DOHH2 (cell line): ENCODE measurements around the gene DDX60.

Experiments used
- H3F3A ChIP-seq: fragments of 200-600 bp; sonication (generic), shearing (Covaris generic); 2 replicates; pipeline ENCODE4 v1.6.0; 2016; ENCODE audit warnings: antibody characterized with exemption, mild to moderate bottlenecking; ENCODE audit not compliant: control insufficient read depth, insufficient read depth
- H3K27ac ChIP-seq: fragments of 200-600 bp; sonication (generic); 2 replicates; pipeline ENCODE4 v1.5.1; 2014; ENCODE audit warnings: low read depth, mild to moderate bottlenecking, low read length, moderate library complexity
- H3K27me3 ChIP-seq: fragments of 200-600 bp; sonication (generic); 2 replicates; pipeline ENCODE4 v1.6.1; 2014; ENCODE audit warnings: mild to moderate bottlenecking, low read length, mixed read lengths; ENCODE audit not compliant: control insufficient read depth
- H3K36me3 ChIP-seq: fragments of 200-600 bp; sonication (generic); 2 replicates; pipeline ENCODE4 v1.6.1; 2014; ENCODE audit warnings: mild to moderate bottlenecking, low read length, moderate library complexity, mixed read lengths; ENCODE audit not compliant: control insufficient read depth
- H3K4me1 ChIP-seq: fragments of 200-600 bp; sonication (generic); 2 replicates; pipeline ENCODE4 v1.6.1; 2014; ENCODE audit warnings: mild to moderate bottlenecking, low read length, mixed read lengths; ENCODE audit not compliant: control insufficient read depth
- H3K4me2 ChIP-seq: fragments of 200-600 bp; sonication (generic); 2 replicates; pipeline ENCODE4 v1.6.0; 2014; ENCODE audit warnings: mild to moderate bottlenecking, low read length, moderate library complexity
- H3K4me3 ChIP-seq: fragments of 200-600 bp; sonication (generic); 2 replicates; pipeline ENCODE4 v1.5.1; 2014; ENCODE audit warnings: mild to moderate bottlenecking, low read length, mixed read lengths
- H3K79me2 ChIP-seq: fragments of 200-600 bp; sonication (generic); 2 replicates; pipeline ENCODE4 v1.6.1; 2014; ENCODE audit warnings: mild to moderate bottlenecking, low read length, mixed read lengths; ENCODE audit not compliant: control insufficient read depth
- H3K9me2 ChIP-seq: fragments of 200-600 bp; sonication (generic); replicated peaks from 2 replicates; pipeline ENCODE4 v1.6.1; 2014; ENCODE audit warnings: mild to moderate bottlenecking, low read length, mixed read lengths; ENCODE audit not compliant: control insufficient read depth
- H3K9me3 ChIP-seq: fragments of 200-600 bp; sonication (generic); 2 replicates; pipeline ENCODE4 v1.6.1; 2014; ENCODE audit warnings: antibody characterized with exemption, low read length, mixed read lengths; ENCODE audit not compliant: control insufficient read depth, insufficient read depth
- H4K20me1 ChIP-seq: fragments of 200-600 bp; sonication (generic); 2 replicates; pipeline ENCODE4 v1.6.0; 2014; ENCODE audit warnings: low read depth, mild to moderate bottlenecking, antibody characterized with exemption, low read length, moderate library complexity; ENCODE audit not compliant: control insufficient read depth, insufficient read depth
- EZH2phosphoT487 ChIP-seq: fragments of 200-600 bp; sonication (generic); IDR thresholded peaks from 2 replicates; pipeline ENCODE4 v1.6.1; 2017; ENCODE audit warnings: borderline replicate concordance, mild to moderate bottlenecking, antibody characterized with exemption, low read length, moderate library complexity, mixed read lengths
- TF ChIP-seq, protein P1 (sequence below): fragments of 200-600 bp; sonication (generic); IDR thresholded peaks from one replicate; pipeline ENCODE4 v1.5.1; 2014; ENCODE audit warnings: antibody characterized with exemption, mild to moderate bottlenecking, low read depth, low read length; ENCODE audit not compliant: poor library complexity, severe bottlenecking

The DDX60 gene

DNA sequence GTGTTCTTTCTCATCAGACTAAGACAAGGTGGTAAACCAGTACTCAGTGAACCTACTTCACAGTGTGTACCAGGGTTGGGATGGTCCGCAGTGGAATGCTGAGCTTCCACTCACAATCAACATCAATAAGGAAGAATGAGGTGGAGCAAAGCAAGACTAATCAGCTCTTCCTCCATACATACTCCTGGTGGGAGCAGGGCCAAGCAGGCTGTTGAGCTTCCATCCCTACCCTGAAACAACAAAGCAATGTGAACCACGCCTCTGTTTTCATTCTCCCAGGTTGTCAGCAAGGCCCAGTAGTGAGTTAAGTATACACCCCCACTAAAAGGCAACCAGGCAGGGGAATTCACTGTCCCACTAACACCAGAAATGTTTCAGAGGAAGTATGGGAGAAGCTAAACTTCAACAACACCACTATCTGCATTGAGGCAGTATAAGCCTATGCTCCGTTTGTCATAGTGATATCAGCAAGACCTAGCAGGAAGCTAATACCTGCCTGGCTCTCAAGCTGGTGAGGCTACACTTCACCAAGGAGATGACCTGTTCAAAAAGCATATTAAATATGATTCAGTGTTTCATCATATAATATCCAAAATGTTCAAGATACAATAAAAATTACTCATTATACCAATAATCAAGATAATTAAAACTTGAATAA lies 109.5 kb downstream of the DDX60 start:
- no peaks in the 10 kb centered on the region for H3K27me3 ChIP-seq
- no peaks in the 10 kb centered on the region for H3K36me3 ChIP-seq
- H3F3A ChIP-seq, result no peaks in the 10 kb centered on the region
- no peaks in the 10 kb centered on the region for H3K79me2 ChIP-seq
- no peak overlapping the region for H3K4me2 ChIP-seq
- H4K20me1 ChIP-seq, result no peaks in the 10 kb centered on the region
- no peaks in the 10 kb centered on the region; the same call in 1 of the 2 replicates for H3K9me3 ChIP-seq
- H3K4me1 ChIP-seq, result no peaks in the 10 kb centered on the region
- no peaks in the 10 kb centered on the region for H3K9me2 ChIP-seq
- TF ChIP-seq, protein P1, sequence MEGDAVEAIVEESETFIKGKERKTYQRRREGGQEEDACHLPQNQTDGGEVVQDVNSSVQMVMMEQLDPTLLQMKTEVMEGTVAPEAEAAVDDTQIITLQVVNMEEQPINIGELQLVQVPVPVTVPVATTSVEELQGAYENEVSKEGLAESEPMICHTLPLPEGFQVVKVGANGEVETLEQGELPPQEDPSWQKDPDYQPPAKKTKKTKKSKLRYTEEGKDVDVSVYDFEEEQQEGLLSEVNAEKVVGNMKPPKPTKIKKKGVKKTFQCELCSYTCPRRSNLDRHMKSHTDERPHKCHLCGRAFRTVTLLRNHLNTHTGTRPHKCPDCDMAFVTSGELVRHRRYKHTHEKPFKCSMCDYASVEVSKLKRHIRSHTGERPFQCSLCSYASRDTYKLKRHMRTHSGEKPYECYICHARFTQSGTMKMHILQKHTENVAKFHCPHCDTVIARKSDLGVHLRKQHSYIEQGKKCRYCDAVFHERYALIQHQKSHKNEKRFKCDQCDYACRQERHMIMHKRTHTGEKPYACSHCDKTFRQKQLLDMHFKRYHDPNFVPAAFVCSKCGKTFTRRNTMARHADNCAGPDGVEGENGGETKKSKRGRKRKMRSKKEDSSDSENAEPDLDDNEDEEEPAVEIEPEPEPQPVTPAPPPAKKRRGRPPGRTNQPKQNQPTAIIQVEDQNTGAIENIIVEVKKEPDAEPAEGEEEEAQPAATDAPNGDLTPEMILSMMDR, result no peak
- TF ChIP-seq EZH2phosphoT487, result no peak
- H3K4me3 ChIP-seq, result no peak overlapping the region
- H3K27ac ChIP-seq, result no peak overlapping the region

DNA sequence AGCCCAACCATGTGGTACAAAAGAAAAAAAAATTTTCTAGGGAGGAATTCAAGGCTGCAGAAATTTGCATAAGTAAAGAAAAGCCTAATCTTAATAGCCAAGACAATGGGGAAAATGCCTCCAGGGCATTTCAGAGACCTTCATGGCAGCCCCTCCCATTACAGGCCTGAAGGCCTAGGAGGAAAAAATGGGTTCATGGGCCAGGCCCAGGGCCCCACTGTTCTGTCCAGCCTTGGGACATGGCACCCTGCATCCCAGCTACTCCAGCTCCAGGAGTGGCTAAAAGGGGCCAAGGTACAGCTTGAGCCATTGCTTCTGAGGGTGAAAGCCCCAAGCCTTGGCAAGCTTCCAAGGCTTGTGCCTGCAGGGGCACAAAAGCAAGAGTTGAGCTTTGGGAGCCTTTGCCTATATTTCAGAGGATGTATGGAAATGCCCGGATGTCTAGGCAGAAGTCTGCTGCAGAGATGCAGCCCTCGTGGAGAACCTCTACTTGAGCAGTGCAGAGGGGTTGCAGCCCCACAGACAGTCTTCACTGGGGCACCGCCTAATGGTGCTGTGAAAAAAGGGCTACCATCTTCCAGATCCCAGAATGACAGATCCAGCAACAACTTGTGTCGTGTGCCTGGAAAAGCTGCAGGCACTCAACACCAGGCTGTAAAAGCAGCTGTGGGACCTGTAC lies 115.2 kb downstream of the DDX60 start:
- peaks cover 9% of the 10 kb centered on the region for H3K9me3 ChIP-seq
- H3K9me2 ChIP-seq, result no peaks in the 10 kb centered on the region
- no peak for TF ChIP-seq EZH2phosphoT487
- TF ChIP-seq, protein P1, result no peak
- no peaks in the 10 kb centered on the region for H3K4me1 ChIP-seq
- no peaks in the 10 kb centered on the region for H3K27me3 ChIP-seq
- no peak overlapping the region for H3K27ac ChIP-seq
- no peak overlapping the region for H3K4me2 ChIP-seq
- H3F3A ChIP-seq, result no peaks in the 10 kb centered on the region
- H3K36me3 ChIP-seq, result no peaks in the 10 kb centered on the region
- H3K79me2 ChIP-seq, result no peaks in the 10 kb centered on the region
- no peak overlapping the region for H3K4me3 ChIP-seq
- H4K20me1 ChIP-seq, result no peaks in the 10 kb centered on the region

DNA sequence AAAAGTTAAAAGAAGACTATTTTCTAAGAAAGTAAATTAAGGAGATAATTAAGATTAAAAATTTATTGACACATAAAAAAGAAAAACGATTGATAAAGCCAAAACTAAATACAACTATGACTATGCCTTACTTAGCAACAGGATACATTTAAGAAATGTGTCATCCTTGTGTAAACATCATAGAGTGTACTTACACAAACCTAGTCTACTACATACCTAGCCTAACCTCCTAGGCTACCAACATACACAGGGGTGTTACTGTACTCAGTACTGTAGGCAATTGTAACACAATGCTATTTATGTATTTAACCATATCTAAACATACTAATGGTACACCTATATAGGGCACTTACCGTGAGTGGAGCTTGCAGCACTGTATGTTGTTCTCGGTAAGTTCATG lies 117.9 kb downstream of the DDX60 start:
- TF ChIP-seq, protein P1, result no peak
- no peak for TF ChIP-seq EZH2phosphoT487
- peaks cover 9% of the 10 kb centered on the region for H3K9me3 ChIP-seq
- no peaks in the 10 kb centered on the region for H3K27me3 ChIP-seq
- H3K36me3 ChIP-seq, result no peaks in the 10 kb centered on the region
- no peaks in the 10 kb centered on the region for H3K79me2 ChIP-seq
- no peak overlapping the region for H3K4me2 ChIP-seq
- H3K27ac ChIP-seq, result no peak overlapping the region
- no peaks in the 10 kb centered on the region for H4K20me1 ChIP-seq
- no peaks in the 10 kb centered on the region for H3K4me1 ChIP-seq
- no peaks in the 10 kb centered on the region for H3F3A ChIP-seq
- no peaks in the 10 kb centered on the region for H3K9me2 ChIP-seq
- H3K4me3 ChIP-seq, result no peak overlapping the region
